ENCODE results near the gene TBC1D9B.

- no peak for TF ChIP-seq CTCF (conservative IDR thresholded peaks at IDR 0.05)
- TF ChIP-seq ZFX (IDR thresholded peaks at IDR 0.05), result no peak
These were observed 74.0 kb downstream of the TBC1D9B start for GRCh38 chr5:179833709-179834070.

Data from C4-2B (cell line).